Mammary epithelial cell (primary cell): ENCODE measurements around the gene ADK.

ENCODE experiments used
- EZH2 ChIP-seq: IDR thresholded peaks from 2 replicates; pipeline ENCODE4 v1.6.1; 2012; ENCODE audit warnings: low read length, inconsistent platforms, borderline replicate concordance
- TF ChIP-seq, protein P1 (sequence below), 2 donors: IDR thresholded peaks in 1 of 2; conservative IDR thresholded peaks in 1 of 2; 2 replicates each; pipeline ENCODE4 v1.5.1; 2011 to 2012; ENCODE audit warnings: inconsistent platforms in 2 of 2, low read length in 2 of 2, mild to moderate bottlenecking in 2 of 2, control low read depth in 1 of 2, low read depth in 1 of 2; ENCODE audit not compliant: insufficient read depth in 1 of 2; ENCODE audit errors: extremely low read depth in 1 of 2

DNA sequence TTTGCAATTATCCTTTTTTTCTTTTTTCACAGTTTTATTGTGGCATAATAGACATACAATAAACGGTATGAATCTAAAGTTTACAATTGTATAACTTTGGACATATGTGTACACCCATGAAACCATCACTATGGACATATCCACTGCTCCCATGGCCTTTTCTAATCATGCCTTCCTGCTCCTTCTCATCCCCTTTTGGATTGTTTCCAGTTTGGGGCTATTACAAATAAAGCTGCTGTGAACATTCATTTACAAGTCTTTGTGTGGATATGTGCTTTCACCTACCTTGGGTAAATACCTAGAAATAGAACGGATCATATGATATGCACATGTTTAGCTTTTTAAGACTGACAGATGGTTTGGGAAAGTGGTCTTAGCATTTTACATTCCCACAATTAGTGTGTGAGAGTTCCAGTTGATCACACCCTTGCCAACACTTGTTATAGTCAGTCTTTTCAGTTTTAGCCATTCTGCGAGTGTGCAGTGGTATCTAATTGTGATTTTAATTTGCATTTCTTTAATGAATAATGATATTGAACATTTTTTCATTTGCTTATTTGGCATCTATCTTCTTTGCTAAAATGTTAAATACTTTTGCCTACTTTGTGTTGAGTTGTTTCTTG is 554.4 kb downstream of the ADK start:
- TF ChIP-seq, protein P1, sequence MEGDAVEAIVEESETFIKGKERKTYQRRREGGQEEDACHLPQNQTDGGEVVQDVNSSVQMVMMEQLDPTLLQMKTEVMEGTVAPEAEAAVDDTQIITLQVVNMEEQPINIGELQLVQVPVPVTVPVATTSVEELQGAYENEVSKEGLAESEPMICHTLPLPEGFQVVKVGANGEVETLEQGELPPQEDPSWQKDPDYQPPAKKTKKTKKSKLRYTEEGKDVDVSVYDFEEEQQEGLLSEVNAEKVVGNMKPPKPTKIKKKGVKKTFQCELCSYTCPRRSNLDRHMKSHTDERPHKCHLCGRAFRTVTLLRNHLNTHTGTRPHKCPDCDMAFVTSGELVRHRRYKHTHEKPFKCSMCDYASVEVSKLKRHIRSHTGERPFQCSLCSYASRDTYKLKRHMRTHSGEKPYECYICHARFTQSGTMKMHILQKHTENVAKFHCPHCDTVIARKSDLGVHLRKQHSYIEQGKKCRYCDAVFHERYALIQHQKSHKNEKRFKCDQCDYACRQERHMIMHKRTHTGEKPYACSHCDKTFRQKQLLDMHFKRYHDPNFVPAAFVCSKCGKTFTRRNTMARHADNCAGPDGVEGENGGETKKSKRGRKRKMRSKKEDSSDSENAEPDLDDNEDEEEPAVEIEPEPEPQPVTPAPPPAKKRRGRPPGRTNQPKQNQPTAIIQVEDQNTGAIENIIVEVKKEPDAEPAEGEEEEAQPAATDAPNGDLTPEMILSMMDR (conservative IDR thresholded peaks at IDR 0.05 in 1 of 2, IDR thresholded peaks at IDR 0.05 in 1 of 2; ENCODE audit: extremely low read depth in 1 of 2, insufficient read depth in 1 of 2, low read depth in 1 of 2, low read length in 2 of 2): no peak
- TF ChIP-seq EZH2: no peak
